ENCODE measurements around the gene ANP32D. TPM values are rescaled to one million over a fixed set of nuclear protein-coding genes. Genes with fewer than 3 reads are reported as not detected.

The ANP32D gene
- total and polyA plus RNA-seq, 9 of the 15 experiments (the other 6 are each of a cell fraction or from before 2014, with no cell fraction given), result not detected

GRCh38 chr12:48446161-48446776, 26.1 kb upstream of the ANP32D start:
- H3K36me3 ChIP-seq (ENCODE audit: control insufficient read depth, insufficient read depth, low read length), result no peaks in the 10 kb centered on the region
- no peak overlapping the region for H3K9ac ChIP-seq (ENCODE audit: insufficient read depth in 1 of 2, low read depth in 2 of 2, low read length in 2 of 2)
- CTCF ChIA-PET (ENCODE audit: low intra/inter-chr PET ratio), result no interaction called here
- intact Hi-C loops (cut with micrococcal nuclease) (no loop called here), in situ Hi-C loops (cut with MboI) (no loop called here)
- no peaks in the 10 kb centered on the region for H3K4me1 ChIP-seq (replicated peaks in 1 of 2; ENCODE audit: control insufficient read depth in 2 of 2, insufficient read depth in 2 of 2, low read length in 2 of 2)
- WGBS (ENCODE audit: insufficient coverage, low coverage, missing lambda C conversion rate), result 3% methylated on average over 4 of the region's 4 CpGs
- FAIRE-seq, result no peak
- no peak for DNase-seq (ENCODE audit: extremely low read depth in 1 of 4, low spot score in 3 of 4)
- POLR2A ChIA-PET, result no interaction called here
- ATAC-seq, result no peak
- H3K27me3 ChIP-seq (ENCODE audit: control insufficient read depth in 2 of 2, insufficient read depth in 2 of 2, low read length in 2 of 2), result peaks cover 3 to 9% of the 10 kb centered on the region in 2 experiments; a peak in 1 of 5 replicates
- no peaks in the 10 kb centered on the region for H3K9me1 ChIP-seq (ENCODE audit: control insufficient read depth, insufficient read depth, low read length)
- no peak overlapping the region for H3K27ac ChIP-seq (ENCODE audit: extremely low read depth, low read depth, low read length)
- H3K4me3 ChIP-seq, result no peak overlapping the region
- no TSS peak for BruUV-seq (replicated peaks)
- H2AFZ ChIP-seq (ENCODE audit: low read depth, low read length), result no peak overlapping the region
- no peaks in the 10 kb centered on the region for H3K79me2 ChIP-seq (ENCODE audit: control insufficient read depth, insufficient read depth, low read length)
- no peaks in the 10 kb centered on the region for H4K20me1 ChIP-seq (replicated peaks; ENCODE audit: control insufficient read depth, insufficient read depth, low read length)
- H3K4me2 ChIP-seq (ENCODE audit: insufficient read depth, low read length), result no peak overlapping the region
- 0 out of 2 replicates have a peak, but pooled peaks cover 2% of the 10 kb centered on the region for H3K9me3 ChIP-seq (replicated peaks; ENCODE audit: control insufficient read depth, insufficient read depth, low read depth, low read length)
- TF ChIP-seq ZNF384 (IDR thresholded peaks at IDR 0.05; ENCODE audit: low read depth, low read length), result no peak
- TF ChIP-seq RBM25 (IDR thresholded peaks at IDR 0.05; ENCODE audit: low read depth, low read length, severe bottlenecking), result no peak
- TF ChIP-seq NUFIP1 (IDR thresholded peaks at IDR 0.05; ENCODE audit: partially characterized antibody), result no peak
- no peak for TF ChIP-seq MCM3 (IDR thresholded peaks at IDR 0.05)
- TF ChIP-seq NCOA4 (IDR thresholded peaks at IDR 0.05; ENCODE audit: partially characterized antibody), result no peak
- TF ChIP-seq SIX5 (IDR thresholded peaks at IDR 0.05; ENCODE audit: borderline replicate concordance in 1 of 2, insufficient read depth in 1 of 2, low read depth in 1 of 2, low read length in 2 of 2), result no peak
- no peak for TF ChIP-seq CEBPG (CRISPR knock-in tag; IDR thresholded peaks at IDR 0.05)
- TF ChIP-seq CEBPG (tag; conservative IDR thresholded peaks at IDR 0.05 in 1 of 2, IDR thresholded peaks at IDR 0.05 in 1 of 2), result no peak
- TF ChIP-seq JUNB (CRISPR knock-in tag; conservative IDR thresholded peaks at IDR 0.05), result no peak
- no peak for TF ChIP-seq ZBTB43 (CRISPR knock-in tag; IDR thresholded peaks at IDR 0.05)
- TF ChIP-seq ZNF695 (CRISPR knock-in tag; IDR thresholded peaks at IDR 0.05), result no peak
- TF ChIP-seq WHSC1 (IDR thresholded peaks at IDR 0.05; ENCODE audit: low read length), result no peak
- TF ChIP-seq RBM39 (optimal IDR thresholded peaks at IDR 0.05; ENCODE audit: low read depth, low read length), result no peak
- TF ChIP-seq MAX (CRISPR knock-in tag; IDR thresholded peaks at IDR 0.05), result no peak
- no peak for TF ChIP-seq MED1 (CRISPR knock-in tag; IDR thresholded peaks at IDR 0.05; ENCODE audit: borderline replicate concordance)
- TF ChIP-seq SRSF7 (optimal IDR thresholded peaks at IDR 0.05; ENCODE audit: low read depth, low read length), result no peak
- TF ChIP-seq HNRNPK (IDR thresholded peaks at IDR 0.05; ENCODE audit: low read depth, low read length, poor library complexity, severe bottlenecking), result no peak
- no peak for TF ChIP-seq E2F4 (CRISPR knock-in tag; IDR thresholded peaks at IDR 0.05; ENCODE audit: low read depth)
- TF ChIP-seq SMAD2 (IDR thresholded peaks at IDR 0.05; ENCODE audit: low read depth, low read length), result no peak
